ENCODE data around the gene SEMA3B. TPM values are rescaled to one million over a fixed set of nuclear protein-coding genes. Genes with fewer than 3 reads are reported as not detected.

The SEMA3B gene
- total and polyA plus RNA-seq, 2 experiments from 2014 or later = 2.4 to 3.3 TPM

GRCh38 chr3:50318163-50318562 lies 49.2 kb downstream of the SEMA3B start:
- H3K9me2 ChIP-seq (ENCODE audit: insufficient read depth) = no peaks in the 10 kb centered on the region
- Mint-ChIP-seq H3K27me3 (ENCODE audit: insufficient read depth, low read depth, poor library complexity) (peaks cover 10% of the 10 kb centered on the region), H3K36me3 (ENCODE audit: low read depth) (peaks cover 64% of the 10 kb centered on the region), H3K4me1 (peaks cover 25% of the 10 kb centered on the region), H3K4me3 (no peak overlapping the region; the same call in 2 of the 3 replicates), H3K9me3 (peaks cover 12% of the 10 kb centered on the region), H3K27ac (no peak overlapping the region)
- peaks cover 20% of the 10 kb centered on the region; the same call in 1 of the 2 replicates for H3F3A ChIP-seq (replicated peaks; ENCODE audit: low read depth)
- no peaks in the 10 kb centered on the region for H3K27me3 ChIP-seq (ENCODE audit: insufficient read depth)
- peaks cover 5% of the 10 kb centered on the region; the same call in 1 of the 2 replicates for H4K20me1 ChIP-seq (replicated peaks; ENCODE audit: insufficient read depth)
- H3K79me2 ChIP-seq (replicated peaks; ENCODE audit: insufficient read depth) = peaks cover 26% of the 10 kb centered on the region
- no peak overlapping the region for H2AFZ ChIP-seq
- H3K36me3 ChIP-seq (ENCODE audit: insufficient read depth) = peaks cover 8% of the 10 kb centered on the region
- H3K4me2 ChIP-seq = no peak overlapping the region
- H3K4me3 ChIP-seq = no peak overlapping the region
- ATAC-seq (no peak), DNase-seq (ENCODE audit: low spot score) (no peak)
- H3K27ac ChIP-seq (ENCODE audit: low read depth) = no peak overlapping the region
- TF ChIP-seq CREB1 (CRISPR knock-in tag; IDR thresholded peaks at IDR 0.05; ENCODE audit: low read depth) (no peak), CTCF (conservative IDR thresholded peaks at IDR 0.05; ENCODE audit: low read depth in 2 of 2) (no peak), STAT1 (IDR thresholded peaks at IDR 0.05; ENCODE audit: unreplicated experiment) (no peak), POLR2AphosphoS5 (IDR thresholded peaks at IDR 0.05; ENCODE audit: low read depth) (no peak), ZNF331 (CRISPR knock-in tag; IDR thresholded peaks at IDR 0.05; ENCODE audit: low read depth) (no peak), EZH2 (IDR thresholded peaks at IDR 0.05; ENCODE audit: low read depth, unreplicated experiment) (no peak), REST (IDR thresholded peaks at IDR 0.05; ENCODE audit: unreplicated experiment) (no peak), EZH2phosphoT487 (IDR thresholded peaks at IDR 0.05; ENCODE audit: unreplicated experiment) (no peak), NANOG (IDR thresholded peaks at IDR 0.05; ENCODE audit: borderline replicate concordance) (no peak), ZNF114 (CRISPR knock-in tag; IDR thresholded peaks at IDR 0.05) (no peak), JUNB (IDR thresholded peaks at IDR 0.05; ENCODE audit: unreplicated experiment) (no peak), ZNF462 (CRISPR knock-in tag; IDR thresholded peaks at IDR 0.05) (no peak), ETS1 (IDR thresholded peaks at IDR 0.05) (no peak)
- peaks cover 11% of the 10 kb centered on the region for H3K4me1 ChIP-seq (ENCODE audit: insufficient read depth)
